Stomach (tissue), 9 donors: Measurements from ENCODE around the gene GPR183. TPM values are rescaled to one million over a fixed set of nuclear protein-coding genes. Genes with fewer than 3 reads are reported as not detected.
"Not testable (repeated sequence)": the region's sequence is repeated elsewhere in the genome, so short reads cannot be mapped to it uniquely, and the experiment has no call there.

Experiments used
- DNase-seq, 2 donors: peaks; one replicate each; pipeline versions ENCODE4 v3.0.0 to v3.0.0-alpha.2; 2013 to 2019
- H3K27ac ChIP-seq, 5 donors: fragments of 200-600 bp in 4 of 5; sonication (generic) in 4 of 5; one replicate each; pipeline ENCODE4 v1.5.1; 2013 to 2019; ENCODE audit warnings: mild to moderate bottlenecking in 1 of 5, moderate library complexity in 1 of 5
- H3K27me3 ChIP-seq, 3 donors: fragments of 200-600 bp; sonication (generic); one replicate each; pipeline ENCODE4 v1.5.1; 2017 to 2019; ENCODE audit warnings: mixed run types in 1 of 3
- H3K36me3 ChIP-seq, 4 donors: fragments of 200-600 bp; sonication (generic); 1 replicate in 3 of 4; 2 replicates in 1 of 4; pipeline ENCODE4 v1.5.1; 2016 to 2019
- H3K4me1 ChIP-seq, 4 donors: fragments of 200-600 bp; sonication (generic); one replicate each; pipeline ENCODE4 v1.5.1; 2016 to 2019
- H3K4me3 ChIP-seq, 4 donors: fragments of 200-600 bp; sonication (generic) in 3 of 4; one replicate each; pipeline ENCODE4 v1.5.1; 2016 to 2019; ENCODE audit warnings: mild to moderate bottlenecking in 1 of 4
- H3K9me3 ChIP-seq, 4 donors: fragments of 200-600 bp; sonication (generic); one replicate each; pipeline ENCODE4 v1.5.1; 2016 to 2019
- EP300 ChIP-seq: sonication (generic); formaldehyde crosslinking; IDR thresholded peaks from one replicate; pipeline ENCODE4 v1.6.1; 2017; ENCODE audit warnings: antibody characterized with exemption
- POLR2A ChIP-seq, 4 donors: fragments of 450-650 bp; IDR thresholded peaks; one replicate each; pipeline ENCODE4 v1.6.1; 2016; ENCODE audit warnings: antibody characterized with exemption in 4 of 4, control low read depth in 2 of 4, mild to moderate bottlenecking in 1 of 4, moderate library complexity in 1 of 4
- POLR2AphosphoS5 ChIP-seq, 3 donors: sonication (generic); formaldehyde crosslinking; IDR thresholded peaks; one replicate each; pipeline ENCODE4 v1.6.1; 2016; ENCODE audit warnings: antibody characterized with exemption in 3 of 3
- WGBS, 5 donors: extraction: QIAGEN DNeasy Blood & Tissue Kit in 3 of 5; methylation state at CpG; one replicate each; pipeline versions ENCODE4 v1.1.5 to v1.1.7; 2013 to 2018; 5-methylcytosine and 5-hydroxymethylcytosine counted together
- intact Hi-C: fragments of 100-400 bp; cut with DNase I; formaldehyde crosslinking; loops from one replicate; pipeline ENCODE4 v1.15.1; 2023; ENCODE audit warnings: low total_unique reads
- polyA plus RNA-seq, 3 donors: library from polyadenylated mRNA; stranded (reverse); fragments of 200-250 nt; gene quantifications; one replicate each; pipeline ENCODE4 v1.2.3, GENCODE V29; 2013
- small RNA-seq, 4 donors: library from RNA; depleted of rRNA; stranded (forward); fragments of <200 nt; gene quantifications; one replicate each; pipeline ENCODE3, GENCODE V24; 2016
- total RNA-seq, 5 donors: library from RNA; depleted of rRNA; stranded (reverse); fragments of >200 nt; gene quantifications; one replicate each; pipeline versions ENCODE4 v1.1.0 to v1.2.3, GENCODE V29; 2014 to 2016
- TF ChIP-seq, protein P1 (sequence below), 7 experiments: fragments of 450-650 bp in 4 of 7; fragments of 200-600 bp in 3 of 7; sonication (generic) in 3 of 7; IDR thresholded peaks; one replicate each; pipeline ENCODE4 v1.5.1; 2016 to 2019; ENCODE audit warnings: antibody characterized with exemption in 7 of 7, control low read depth in 2 of 7, mild to moderate bottlenecking in 1 of 7
- donor health status: healthy with polysubstance abuse.
- donor health status: Bipolar disorder and iron deficiency.
- donor health status: healthy.

GPR183 gene
- total and polyA plus RNA-seq, 8 donors, result 0.58 to 24.4 (median 9.6) TPM

DNA sequence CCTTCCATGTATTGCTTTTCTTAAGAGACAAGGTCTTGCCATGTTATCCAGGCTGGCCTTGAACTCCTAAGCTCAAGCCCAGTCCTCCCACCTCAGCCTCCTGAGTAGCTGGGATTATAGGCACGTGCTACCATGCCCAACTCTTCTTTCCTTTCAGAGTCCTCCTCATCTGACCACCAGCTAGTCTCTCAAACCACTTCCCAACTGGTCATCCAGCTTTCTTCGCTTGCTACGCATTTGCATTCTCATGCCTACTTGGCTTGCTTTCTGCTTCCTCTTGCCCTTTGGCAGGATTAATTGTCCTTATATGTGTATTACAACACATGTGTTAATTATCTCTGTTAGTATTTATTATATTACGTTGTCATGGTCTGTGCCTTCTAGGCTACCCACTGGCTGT lies 55.3 kb downstream of the GPR183 start:
- Histone ChIP-seq H3K4me3 (no peak overlapping the region), H3K36me3 (peaks cover 0 to 35% (median 27%) of the 10 kb centered on the region in 4 donors), H3K9me3 (no peaks in the 10 kb centered on the region), H3K27ac (no peak overlapping the region), H3K27me3 (no peaks in the 10 kb centered on the region), H3K4me1 (no peaks in the 10 kb centered on the region)
- DNase-seq, result no peak
- 80 to 86% (median 81%) methylated on average over 4 of the region's 4 CpGs for WGBS, 5 donors
- no peak for TF ChIP-seq EP300
- TF ChIP-seq POLR2A (IDR thresholded peaks at IDR 0.05), result no peak
- TF ChIP-seq POLR2AphosphoS5 (IDR thresholded peaks at IDR 0.05), result no peak
- TF ChIP-seq, protein P1, sequence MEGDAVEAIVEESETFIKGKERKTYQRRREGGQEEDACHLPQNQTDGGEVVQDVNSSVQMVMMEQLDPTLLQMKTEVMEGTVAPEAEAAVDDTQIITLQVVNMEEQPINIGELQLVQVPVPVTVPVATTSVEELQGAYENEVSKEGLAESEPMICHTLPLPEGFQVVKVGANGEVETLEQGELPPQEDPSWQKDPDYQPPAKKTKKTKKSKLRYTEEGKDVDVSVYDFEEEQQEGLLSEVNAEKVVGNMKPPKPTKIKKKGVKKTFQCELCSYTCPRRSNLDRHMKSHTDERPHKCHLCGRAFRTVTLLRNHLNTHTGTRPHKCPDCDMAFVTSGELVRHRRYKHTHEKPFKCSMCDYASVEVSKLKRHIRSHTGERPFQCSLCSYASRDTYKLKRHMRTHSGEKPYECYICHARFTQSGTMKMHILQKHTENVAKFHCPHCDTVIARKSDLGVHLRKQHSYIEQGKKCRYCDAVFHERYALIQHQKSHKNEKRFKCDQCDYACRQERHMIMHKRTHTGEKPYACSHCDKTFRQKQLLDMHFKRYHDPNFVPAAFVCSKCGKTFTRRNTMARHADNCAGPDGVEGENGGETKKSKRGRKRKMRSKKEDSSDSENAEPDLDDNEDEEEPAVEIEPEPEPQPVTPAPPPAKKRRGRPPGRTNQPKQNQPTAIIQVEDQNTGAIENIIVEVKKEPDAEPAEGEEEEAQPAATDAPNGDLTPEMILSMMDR (IDR thresholded peaks at IDR 0.05), result no peak
- intact Hi-C loops, result no loop called here

- H3K4me3 ChIP-seq, result no peak overlapping the region
- intact Hi-C loops, result no loop called here
- TF ChIP-seq POLR2A (IDR thresholded peaks at IDR 0.05) (no peak), POLR2AphosphoS5 (IDR thresholded peaks at IDR 0.05) (no peak), EP300 (no peak)
- TF ChIP-seq, protein P1 (IDR thresholded peaks at IDR 0.05), result no peak
- H3K27ac ChIP-seq, result no peak overlapping the region
- DNase-seq, result no peak
- H3K36me3 ChIP-seq, result peaks cover 0 to 35% (median 29%) of the 10 kb centered on the region in 4 donors
- 82 to 91% (median 91%) methylated on average over 5 of the region's 5 CpGs for WGBS, 5 donors
- H3K4me1 ChIP-seq, result no peaks in the 10 kb centered on the region
- no peaks in the 10 kb centered on the region for H3K27me3 ChIP-seq
- H3K9me3 ChIP-seq, result no peaks in the 10 kb centered on the region
Measured at GRCh38 chr13:99250982-99251825, 56.0 kb downstream of the GPR183 start.

DNA sequence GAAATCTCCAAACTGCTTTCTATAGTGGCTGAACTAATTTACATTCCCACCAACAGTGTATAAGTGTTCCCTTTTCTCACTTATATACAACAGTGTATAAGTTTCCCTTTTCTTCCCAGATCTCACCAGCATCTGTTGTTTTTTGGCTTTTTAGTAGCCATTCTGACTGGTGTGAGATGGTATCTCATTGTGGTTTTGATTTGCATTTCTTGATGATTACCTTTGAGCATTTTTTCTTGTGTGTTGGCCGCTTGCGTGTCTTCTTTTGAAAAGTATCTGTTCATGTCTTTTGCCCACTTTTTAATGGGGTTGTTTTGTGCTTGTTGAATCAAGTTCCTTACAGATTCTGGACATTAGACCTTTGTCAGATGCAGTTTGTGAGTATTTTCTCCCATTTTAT lies 57.6 kb downstream of the GPR183 start:
- H3K4me1 ChIP-seq, H3K27me3 ChIP-seq, H3K27ac ChIP-seq, intact Hi-C loops, H3K9me3 ChIP-seq, H3K4me3 ChIP-seq, DNase-seq: not testable (repeated sequence)
- peaks cover 0 to 36% (median 34%) of the 10 kb centered on the region in 4 donors for H3K36me3 ChIP-seq
- 89 to 100% (median 98%) methylated on average over 2 of the region's 2 CpGs for WGBS, 5 donors

- WGBS, 5 donors, result 92 to 100% (median 98%) methylated on average over 3 of the region's 3 CpGs
- H3K27ac ChIP-seq, DNase-seq, H3K4me3 ChIP-seq, H3K9me3 ChIP-seq, H3K27me3 ChIP-seq, H3K4me1 ChIP-seq, intact Hi-C loops: not testable (repeated sequence)
- H3K36me3 ChIP-seq, result peaks cover 0 to 36% (median 34%) of the 10 kb centered on the region in 4 donors
Measured at GRCh38 chr13:99249178-99249577, 58.0 kb downstream of the GPR183 start.

- Histone ChIP-seq H3K9me3 (no peaks in the 10 kb centered on the region), H3K27me3 (no peaks in the 10 kb centered on the region), H3K4me3 (no peak overlapping the region), H3K36me3 (peaks cover 0 to 38% (median 35%) of the 10 kb centered on the region in 4 donors), H3K27ac (no peak overlapping the region), H3K4me1 (no peaks in the 10 kb centered on the region)
- 86 to 99% (median 96%) methylated on average over 1 of the region's 1 CpG for WGBS, 5 donors
- TF ChIP-seq, protein P1 (IDR thresholded peaks at IDR 0.05), result no peak
- TF ChIP-seq POLR2AphosphoS5 (IDR thresholded peaks at IDR 0.05), result no peak
- TF ChIP-seq POLR2A (IDR thresholded peaks at IDR 0.05), result no peak
- no peak for TF ChIP-seq EP300
- DNase-seq, result no peak
- intact Hi-C loops, result no loop called here
Measured at GRCh38 chr13:99246100-99246499, 61.1 kb downstream of the GPR183 start.

Small RNA genes within 50 kb of the gene (small RNA-seq; reads per million reads assigned to genes)
- 0 reads per million in 4 donors for gene MIR623

Other genes starting within 250 kb of the GPR183 start
- gene UBAC2, start 106.5 kb downstream of the GPR183 start, total RNA-seq, result 10 to 100 TPM; 18.1 to 68.8 (median 35.1) TPM
- 10 to 100 TPM; 37.3 to 53.7 (median 42.9) TPM for gene UBAC2, start 106.5 kb downstream of the GPR183 start, polyA plus RNA-seq
- not detected for gene GPR18, start 49.0 kb downstream of the GPR183 start, total RNA-seq
- gene GPR18, start 49.0 kb downstream of the GPR183 start, polyA plus RNA-seq, result under 1 TPM in 2 of 3 donors, not detected in 1; 0.68 to 0.76 TPM
- 100 to 1,000 TPM in 1 of 5 donors, 10 to 100 TPM in 4; 18.1 to 268 (median 31.2) TPM for gene TM9SF2, start 194.1 kb upstream of the GPR183 start, total RNA-seq
- gene TM9SF2, start 194.1 kb upstream of the GPR183 start, polyA plus RNA-seq, result 10 to 100 TPM; 22.9 to 56.1 (median 40.8) TPM